Neural crest cell (in vitro differentiated cells): Measurements from ENCODE around the gene PKDREJ. TPM values are rescaled to one million over a fixed set of nuclear protein-coding genes. Genes with fewer than 3 reads are reported as not detected.
A peak's percentile ranks its signal among the peaks of the same experiment; 100 is the strongest.
"Not testable (repeated sequence)": the region's sequence is repeated elsewhere in the genome, so short reads cannot be mapped to it uniquely, and the experiment has no call there.

ENCODE experiments used
- DNase-seq: peaks from one replicate; pipeline ENCODE4 v3.0.0; 2021; ENCODE audit warnings: low read depth, mixed read lengths, low spot score
- H3K27ac Mint-ChIP-seq: one replicate; pipeline ENCODE4 v1.8.0; 2021; ENCODE audit warnings: mild to moderate bottlenecking, mixed read lengths; ENCODE audit not compliant: unreplicated experiment
- H3K27me3 Mint-ChIP-seq: 2 replicates; pipeline ENCODE4 v1.8.0; 2021; ENCODE audit warnings: low read depth, mild to moderate bottlenecking, mixed read lengths
- H3K36me3 Mint-ChIP-seq: 2 replicates; pipeline ENCODE4 v1.8.0; 2021; ENCODE audit warnings: low read depth, mild to moderate bottlenecking, mixed read lengths
- H3K4me1 Mint-ChIP-seq: 2 replicates; pipeline ENCODE4 v1.8.0; 2021; ENCODE audit warnings: mixed read lengths
- H3K4me3 Mint-ChIP-seq: one replicate; pipeline ENCODE4 v1.8.0; 2021; ENCODE audit warnings: mild to moderate bottlenecking, mixed read lengths
- H3K9me3 Mint-ChIP-seq: 2 replicates; pipeline ENCODE4 v1.8.0; 2021; ENCODE audit warnings: mixed read lengths
- CTCF ChIP-seq: fragments of 200-600 bp; sonication (generic); conservative IDR thresholded peaks from 2 replicates; pipeline ENCODE4 v1.5.0; 2021; ENCODE audit warnings: antibody characterized with exemption, mild to moderate bottlenecking
- long read RNA-seq: library from polyadenylated mRNA; unstranded; transcript quantifications from one replicate; pipeline ENCODE4 v2.0.0, GENCODE V29; 2020
- total RNA-seq: library from RNA; stranded (reverse); gene quantifications from 2 replicates; pipeline ENCODE4 v1.2.1, GENCODE V29; 2021

The PKDREJ gene
- total RNA-seq: 0.02 TPM in 1 of 2 replicates, not detected in the other
- long read RNA-seq, partial matches to known transcripts: 0 of 1 reads
- long read RNA-seq, other reads (novel, unspliced or antisense): 1 of 1 reads

DNA sequence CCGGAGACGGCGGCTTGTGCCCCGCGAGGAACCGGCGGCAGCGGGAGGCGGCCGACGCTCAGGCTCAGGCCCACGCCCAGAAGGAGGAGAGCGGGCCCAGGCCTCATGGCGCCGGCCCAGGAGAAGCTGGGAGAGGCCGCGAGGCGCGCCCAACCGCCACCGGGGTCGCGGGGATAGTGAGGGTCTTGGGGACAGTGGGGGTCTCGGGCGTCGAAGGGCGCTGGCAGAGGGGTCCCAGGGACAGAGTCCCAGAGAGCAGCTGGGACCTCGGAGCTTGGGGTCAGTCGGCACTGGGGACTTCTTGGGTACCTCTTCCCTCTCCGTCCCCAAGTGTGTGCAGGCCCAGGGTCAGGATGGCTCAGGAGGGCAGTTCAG is at the start of gene PKDREJ:
TSS of gene PKDREJ (minus strand) at position 128 of the 375 bp plus-strand sequence. CDS start at position 107, 21 bp downstream.
- H3K27ac Mint-ChIP-seq: no peak within 1 kb of the TSS
- peaks cover 86% of the 10 kb centered on the region for H3K27me3 Mint-ChIP-seq
- no peak for DNase-seq
- peaks cover 34% of the 10 kb centered on the region for H3K36me3 Mint-ChIP-seq
- peaks cover 8% of the 10 kb centered on the region for H3K4me1 Mint-ChIP-seq
- H3K4me3 Mint-ChIP-seq: peak within 1 kb of the TSS; percentile 68
- H3K9me3 Mint-ChIP-seq: peaks cover 20% of the 10 kb centered on the region
- TF ChIP-seq CTCF: no peak

DNA sequence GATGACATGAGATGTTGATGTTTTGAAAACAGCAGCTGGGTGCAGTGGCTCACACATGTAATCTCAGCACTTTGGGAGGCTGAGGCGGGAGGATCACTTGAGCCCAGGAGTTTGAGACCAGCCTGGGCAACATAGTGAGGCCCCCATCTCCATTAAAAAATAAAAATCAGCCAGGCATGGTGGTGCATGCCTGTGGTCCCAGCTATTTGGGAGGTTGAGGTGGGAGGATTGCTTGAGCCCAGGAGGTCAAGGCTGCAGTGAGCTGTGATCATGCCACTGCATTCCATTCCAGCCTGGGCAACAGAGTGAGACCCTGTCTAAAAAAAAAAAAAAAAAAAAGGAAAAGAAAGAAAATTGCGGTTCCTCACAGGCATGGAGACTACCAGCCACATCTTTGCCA is 49.7 kb upstream of the PKDREJ start:
- not testable (repeated sequence) for H3K27me3 Mint-ChIP-seq, H3K27ac Mint-ChIP-seq, H3K4me1 Mint-ChIP-seq, DNase-seq, H3K4me3 Mint-ChIP-seq, H3K9me3 Mint-ChIP-seq
- H3K36me3 Mint-ChIP-seq: peaks cover 16% of the 10 kb centered on the region

DNA sequence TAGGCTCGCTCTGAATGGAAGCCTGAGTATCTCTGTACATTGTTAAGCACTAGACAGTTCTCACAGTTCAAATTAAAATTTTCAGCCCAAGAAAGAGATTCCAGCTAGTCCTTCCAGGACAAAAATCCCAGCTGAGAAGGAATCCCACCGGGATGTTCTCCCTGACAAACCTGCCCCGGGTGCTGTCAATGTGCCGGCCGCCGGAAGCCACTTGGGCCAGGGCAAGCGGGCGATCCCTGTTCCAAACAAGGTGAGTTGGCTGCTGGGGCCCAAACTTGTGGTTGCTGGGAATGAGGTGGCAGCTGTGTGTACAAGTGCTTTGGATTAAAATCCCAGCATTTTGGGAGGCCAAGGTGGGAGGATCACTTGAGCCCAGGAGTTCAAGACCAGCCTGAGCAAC is 48.9 kb upstream of the PKDREJ start:
- Mint-ChIP-seq H3K4me3 (no peak overlapping the region), H3K36me3 (peaks cover 14% of the 10 kb centered on the region), H3K27me3 (no peaks in the 10 kb centered on the region), H3K27ac (no peak overlapping the region), H3K9me3 (no peaks in the 10 kb centered on the region), H3K4me1 (no peaks in the 10 kb centered on the region)
- no peak for DNase-seq
- no peak for TF ChIP-seq CTCF

- peaks cover 10% of the 10 kb centered on the region for H3K36me3 Mint-ChIP-seq
- no peak overlapping the region for H3K27ac Mint-ChIP-seq
These were observed 46.5 kb upstream of the PKDREJ start for GRCh38 chr22:46309526-46310085.

DNA sequence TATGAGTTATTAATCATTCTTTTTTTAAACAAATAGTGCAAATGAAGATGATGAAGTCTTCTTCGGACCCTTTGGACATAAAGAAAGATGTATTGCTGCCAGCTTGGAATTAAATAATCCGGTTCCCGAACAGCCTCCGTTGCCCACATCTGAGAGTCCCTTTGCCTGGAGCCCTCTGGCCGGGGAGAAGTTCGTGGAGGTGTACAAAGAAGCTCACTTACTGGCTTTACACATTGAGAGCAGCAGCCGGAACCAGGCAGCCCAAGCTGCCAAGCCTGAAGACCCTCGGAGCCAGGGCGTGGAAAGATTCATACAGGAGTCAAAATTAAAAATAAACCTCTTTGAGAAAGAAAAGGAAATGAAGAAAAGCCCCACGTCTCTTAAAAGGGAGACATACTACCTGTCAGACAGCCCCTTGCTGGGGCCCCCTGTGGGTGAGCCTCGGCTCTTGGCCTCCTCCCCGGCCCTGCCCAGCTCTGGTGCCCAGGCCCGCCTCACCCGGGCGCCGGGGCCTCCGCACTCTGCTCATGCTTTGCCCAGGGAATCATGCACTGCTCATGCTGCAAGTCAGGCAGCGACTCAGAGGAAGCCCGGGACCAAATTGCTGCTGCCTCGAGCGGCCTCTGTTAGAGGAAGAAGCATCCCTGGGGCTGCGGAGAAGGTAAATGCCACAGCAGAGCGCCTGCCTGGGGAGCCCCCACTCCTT is 45.3 kb upstream of the PKDREJ start:
- H3K4me1 Mint-ChIP-seq: peaks cover 4% of the 10 kb centered on the region
- no peak overlapping the region for H3K27ac Mint-ChIP-seq
- no peaks in the 10 kb centered on the region for H3K9me3 Mint-ChIP-seq
- H3K36me3 Mint-ChIP-seq: peaks cover 15% of the 10 kb centered on the region
- DNase-seq: no peak
- H3K27me3 Mint-ChIP-seq: no peaks in the 10 kb centered on the region
- H3K4me3 Mint-ChIP-seq: no peak overlapping the region
- no peak for TF ChIP-seq CTCF

More at GRCh38 chr22:46309526-46310085, 46.5 kb upstream of the PKDREJ start:
- no peak for TF ChIP-seq CTCF
- Mint-ChIP-seq H3K4me1 (no peaks in the 10 kb centered on the region), H3K27me3 (no peaks in the 10 kb centered on the region), H3K4me3 (no peak overlapping the region), H3K9me3 (no peaks in the 10 kb centered on the region)
- no peak for DNase-seq

DNA sequence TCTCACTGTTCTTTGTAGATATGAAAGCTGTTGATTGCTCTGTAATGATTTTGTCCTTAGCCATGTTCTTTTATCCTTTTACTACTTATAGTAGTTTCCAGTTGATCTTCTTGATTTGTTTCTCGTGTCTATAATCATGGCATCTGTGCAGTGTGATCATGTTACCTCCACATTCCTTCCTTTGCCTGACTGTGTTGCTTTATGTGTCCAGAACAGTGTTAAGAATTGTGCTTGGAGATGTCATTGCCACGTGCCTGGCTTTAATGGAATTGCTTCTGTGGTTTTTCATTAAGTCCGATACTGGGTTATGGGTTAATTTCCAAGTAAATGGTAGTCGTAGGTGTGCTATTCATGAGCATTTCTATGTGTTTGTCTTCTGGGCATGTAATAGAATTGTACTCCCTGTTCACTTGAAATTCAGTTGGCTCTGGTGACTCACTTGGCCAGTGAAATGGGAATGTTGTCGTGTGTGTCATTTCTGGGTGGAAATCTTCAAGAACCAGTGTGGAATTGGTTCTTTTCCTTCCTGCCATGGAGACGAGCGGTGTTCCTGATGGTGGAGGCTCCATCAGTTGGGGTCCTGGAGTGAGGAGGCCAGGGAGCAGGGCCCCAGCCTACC is 40.3 kb upstream of the PKDREJ start:
- Mint-ChIP-seq H3K9me3 (no peaks in the 10 kb centered on the region), H3K27me3 (no peaks in the 10 kb centered on the region), H3K4me3 (peak overlapping the region; percentile 4), H3K36me3 (peaks cover 18% of the 10 kb centered on the region), H3K27ac (no peak overlapping the region), H3K4me1 (peaks cover 30% of the 10 kb centered on the region)
- no peak for TF ChIP-seq CTCF
- DNase-seq: no peak
